HG03520 (cell line): ENCODE measurements around the gene TMEM132C.

Source experiments
- ATAC-seq: cut with Tn5 transposase; IDR thresholded peaks from one replicate; pipeline ENCODE4 v1.9.1; 2021; ENCODE audit warnings: mild to moderate bottlenecking, moderate library complexity; ENCODE audit not compliant: unreplicated experiment

The TMEM132C gene

GRCh38 chr12:128337431-128338170 lies 70.6 kb downstream of the TMEM132C start:
- no peak for ATAC-seq

- ATAC-seq: no peak
Observed at GRCh38 chr12:128338386-128339125, 71.6 kb downstream of the TMEM132C start.

- no peak for ATAC-seq
Observed at GRCh38 chr12:128339126-128339520, 72.2 kb downstream of the TMEM132C start.

GRCh38 chr12:128339631-128340030 lies 72.7 kb downstream of the TMEM132C start:
- ATAC-seq: no peak

GRCh38 chr12:128353301-128353700 lies 86.3 kb downstream of the TMEM132C start:
- no peak for ATAC-seq

GRCh38 chr12:128356547-128356946 lies 89.6 kb downstream of the TMEM132C start:
- no peak for ATAC-seq

GRCh38 chr12:128361400-128361995 lies 94.5 kb downstream of the TMEM132C start:
- ATAC-seq: no peak

- no peak for ATAC-seq
Observed at GRCh38 chr12:128365032-128365431, 98.1 kb downstream of the TMEM132C start.

GRCh38 chr12:128365651-128366231 lies 98.8 kb downstream of the TMEM132C start:
- no peak for ATAC-seq

GRCh38 chr12:128367961-128368360 lies 101.0 kb downstream of the TMEM132C start:
- ATAC-seq: no peak

GRCh38 chr12:128381541-128381940 lies 114.6 kb downstream of the TMEM132C start:
- no peak for ATAC-seq

- ATAC-seq: no peak
Observed at GRCh38 chr12:128381946-128382345, 115.0 kb downstream of the TMEM132C start.

- ATAC-seq: no peak
Observed at GRCh38 chr12:128382946-128383345, 116.0 kb downstream of the TMEM132C start.

GRCh38 chr12:128383357-128383937 lies 116.5 kb downstream of the TMEM132C start:
- ATAC-seq: no peak

GRCh38 chr12:128385736-128386135 lies 118.8 kb downstream of the TMEM132C start:
- ATAC-seq: no peak

- ATAC-seq: no peak
Observed at GRCh38 chr12:128387811-128388422, 120.9 kb downstream of the TMEM132C start.

- ATAC-seq: no peak
Observed at GRCh38 chr12:128388461-128389000, 121.6 kb downstream of the TMEM132C start.

- ATAC-seq: no peak
Observed at GRCh38 chr12:128393346-128393745, 126.4 kb downstream of the TMEM132C start.

- ATAC-seq: no peak
Observed at GRCh38 chr12:128394137-128394536, 127.2 kb downstream of the TMEM132C start.

GRCh38 chr12:128399253-128399652 lies 132.3 kb downstream of the TMEM132C start:
- ATAC-seq: no peak
